Measurements from ENCODE around the gene OPALIN.

GRCh38 chr10:96406091-96406490 is 47.3 kb upstream of the OPALIN start:
- TF ChIP-seq CTCF (IDR thresholded peaks at IDR 0.05) (no peak), POLR2A (IDR thresholded peaks at IDR 0.05) (no peak), POLR2AphosphoS5 (IDR thresholded peaks at IDR 0.05) (no peak)

All from breast epithelium (tissue), 3 donors.